H9 (cell line): ENCODE results near the gene PPP1R16B. TPM values are rescaled to one million over a fixed set of nuclear protein-coding genes. Genes with fewer than 3 reads are reported as not detected.

Experiments used
- DNase-seq: peaks from one replicate; pipeline ENCODE4 v3.0.0-alpha.2; 2017
- H2AFZ ChIP-seq: one replicate; pipeline ENCODE4 v1.6.1; 2013; ENCODE audit warnings: mild to moderate bottlenecking, low read length, control low read depth, moderate library complexity
- H2AK5ac ChIP-seq: 2 replicates; pipeline ENCODE4 v1.6.1; 2013; ENCODE audit warnings: low read length, control low read depth, mixed read lengths; ENCODE audit not compliant: insufficient read length
- H2BK120ac ChIP-seq: one replicate; pipeline ENCODE4 v1.6.1; 2013; ENCODE audit warnings: low read depth, mild to moderate bottlenecking, low read length, control low read depth, inconsistent platforms; ENCODE audit not compliant: poor library complexity, severe bottlenecking
- H2BK12ac ChIP-seq: 2 replicates; pipeline ENCODE4 v1.6.1; 2013; ENCODE audit warnings: low read length, control low read depth, mixed read lengths, low read depth; ENCODE audit not compliant: insufficient read length
- H2BK15ac ChIP-seq: 2 replicates; pipeline ENCODE4 v1.6.1; 2013; ENCODE audit warnings: low read depth, low read length, control low read depth
- H2BK20ac ChIP-seq: one replicate; pipeline ENCODE4 v1.6.1; 2013; ENCODE audit warnings: low read depth, mild to moderate bottlenecking, low read length, control low read depth, inconsistent platforms; ENCODE audit not compliant: poor library complexity, severe bottlenecking
- H2BK5ac ChIP-seq: 2 replicates; pipeline ENCODE4 v1.6.1; 2013; ENCODE audit warnings: low read length, control low read depth, mixed read lengths; ENCODE audit not compliant: insufficient read length
- H3K14ac ChIP-seq: 2 replicates; pipeline ENCODE4 v1.6.1; 2013; ENCODE audit warnings: low read length, control low read depth; ENCODE audit not compliant: insufficient read depth
- H3K18ac ChIP-seq: 2 replicates; pipeline ENCODE4 v1.6.1; 2013; ENCODE audit warnings: low read depth, mild to moderate bottlenecking, mixed read lengths, low read length, control low read depth; ENCODE audit not compliant: insufficient read length
- H3K23ac ChIP-seq: 2 replicates; pipeline ENCODE4 v1.6.1; 2013; ENCODE audit warnings: low read length, control low read depth, mixed read lengths, low read depth; ENCODE audit not compliant: insufficient read length
- H3K23me2 ChIP-seq: 2 replicates; pipeline ENCODE4 v1.6.1; 2013; ENCODE audit warnings: low read depth, mild to moderate bottlenecking, mixed read lengths, low read length, control low read depth; ENCODE audit not compliant: insufficient read length, poor library complexity, severe bottlenecking
- H3K27ac ChIP-seq: 2 replicates; pipeline ENCODE4 v1.5.1; 2013; ENCODE audit warnings: low read length, control low read depth, mixed read lengths, low read depth; ENCODE audit not compliant: insufficient read length
- H3K27me3 ChIP-seq: 2 replicates; pipeline ENCODE4 v1.6.1; 2013; ENCODE audit warnings: low read length, control low read depth, inconsistent platforms; ENCODE audit not compliant: insufficient read depth
- H3K4ac ChIP-seq: 2 replicates; pipeline ENCODE4 v1.6.1; 2013; ENCODE audit warnings: low read depth, mild to moderate bottlenecking, control low read depth, inconsistent platforms, low read length, moderate library complexity
- H3K4me1 ChIP-seq: 2 replicates; pipeline ENCODE4 v1.6.1; 2013; ENCODE audit warnings: low read length, control low read depth, inconsistent platforms; ENCODE audit not compliant: insufficient read depth
- H3K4me2 ChIP-seq: 2 replicates; pipeline ENCODE4 v1.6.1; 2013; ENCODE audit warnings: low read length, control low read depth, mixed read lengths; ENCODE audit not compliant: insufficient read length, insufficient read depth
- H3K56ac ChIP-seq: 2 replicates; pipeline ENCODE4 v1.6.1; 2013; ENCODE audit warnings: low read depth, mild to moderate bottlenecking, mixed read lengths, low read length, control low read depth; ENCODE audit not compliant: insufficient read length
- H3K79me1 ChIP-seq: 2 replicates; pipeline ENCODE4 v1.6.1; 2013; ENCODE audit warnings: low read depth, mild to moderate bottlenecking, moderate library complexity, low read length, control low read depth, inconsistent platforms; ENCODE audit not compliant: insufficient read depth, poor library complexity, severe bottlenecking
- H3K79me2 ChIP-seq: 2 replicates; pipeline ENCODE4 v1.6.1; 2013; ENCODE audit warnings: low read length, control low read depth, inconsistent platforms; ENCODE audit not compliant: insufficient read depth
- H3K9ac ChIP-seq: 2 replicates; pipeline ENCODE4 v1.6.1; 2013; ENCODE audit warnings: low read length, control low read depth, mixed read lengths; ENCODE audit not compliant: insufficient read length; ENCODE audit errors: extremely low read depth
- H3K9me3 ChIP-seq: one replicate; pipeline ENCODE4 v1.6.1; 2013; ENCODE audit warnings: low read depth, low read length, inconsistent platforms; ENCODE audit not compliant: control insufficient read depth
- H3T11ph ChIP-seq: one replicate; pipeline ENCODE4 v1.6.1; 2013; ENCODE audit warnings: mild to moderate bottlenecking, low read length, control low read depth, inconsistent platforms
- H4K20me1 ChIP-seq: one replicate; pipeline ENCODE4 v1.6.1; 2013; ENCODE audit not compliant: control insufficient read depth, insufficient read length, insufficient read depth
- H4K5ac ChIP-seq: 2 replicates; pipeline ENCODE4 v1.6.1; 2013; ENCODE audit warnings: low read depth, mild to moderate bottlenecking, mixed read lengths, low read length, control low read depth; ENCODE audit not compliant: insufficient read length
- H4K8ac ChIP-seq: replicated peaks from 2 replicates; pipeline ENCODE4 v1.6.1; 2013; ENCODE audit warnings: low read length, control low read depth, mixed read lengths, low read depth; ENCODE audit not compliant: insufficient read length
- H4K91ac ChIP-seq: 2 replicates; pipeline ENCODE4 v1.6.1; 2013; ENCODE audit warnings: low read depth, mild to moderate bottlenecking, moderate library complexity, mixed read lengths, low read length, control low read depth; ENCODE audit not compliant: insufficient read length
- H3K27ac Mint-ChIP-seq, 3 experiments: 2 replicates in 2 of 3; 3 replicates in 1 of 3; pipeline ENCODE4 v1.8.0; 2020 to 2021; ENCODE audit warnings: mixed read lengths in 3 of 3, mild to moderate bottlenecking in 1 of 3, moderate library complexity in 1 of 3
- H3K27me3 Mint-ChIP-seq: 2 replicates; pipeline ENCODE4 v1.8.0; 2021; ENCODE audit warnings: low read depth, mild to moderate bottlenecking, moderate library complexity, mixed read lengths
- H3K36me3 Mint-ChIP-seq, 3 experiments: 2 replicates in 2 of 3; 3 replicates in 1 of 3; pipeline ENCODE4 v1.8.0; 2020 to 2021; ENCODE audit warnings: low read depth in 3 of 3, mixed read lengths in 3 of 3; ENCODE audit not compliant: insufficient read depth in 1 of 3
- H3K4me1 Mint-ChIP-seq, 2 experiments: 2 replicates each; pipeline ENCODE4 v1.8.0; 2020; ENCODE audit warnings: mixed read lengths in 2 of 2
- H3K4me3 Mint-ChIP-seq, 2 experiments: 2 replicates in 1 of 2; 3 replicates in 1 of 2; pipeline ENCODE4 v1.8.0; 2020 to 2021; ENCODE audit warnings: mild to moderate bottlenecking in 2 of 2, mixed read lengths in 2 of 2, moderate library complexity in 1 of 2
- H3K9me3 Mint-ChIP-seq, 2 experiments: 2 replicates in 1 of 2; 3 replicates in 1 of 2; pipeline ENCODE4 v1.8.0; 2020; ENCODE audit warnings: mild to moderate bottlenecking in 2 of 2, mixed read lengths in 2 of 2, moderate library complexity in 1 of 2
- WGBS: extraction: QIAGEN DNeasy Blood & Tissue Kit; methylation state at CpG from one replicate; pipeline ENCODE4 v1.1.7; 2013; ENCODE audit warnings: missing lambda C conversion rate, low lambda C conversion rate, mixed read lengths; ENCODE audit not compliant: insufficient read length; ENCODE audit errors: extremely low coverage; 5-methylcytosine and 5-hydroxymethylcytosine counted together
- total RNA-seq: library from RNA; stranded (reverse); gene quantifications from 2 replicates; pipeline ENCODE4 v1.2.1, GENCODE V29; 2021
- TF ChIP-seq, protein P1 (sequence below): fragments of 200-600 bp; sonication (generic); conservative IDR thresholded peaks from 3 replicates; pipeline ENCODE4 v1.8.0; 2021; ENCODE audit warnings: antibody characterized with exemption, mild to moderate bottlenecking

PPP1R16B gene
- total RNA-seq, 1 experiment from 2014 or later, result 8.2 TPM

DNA sequence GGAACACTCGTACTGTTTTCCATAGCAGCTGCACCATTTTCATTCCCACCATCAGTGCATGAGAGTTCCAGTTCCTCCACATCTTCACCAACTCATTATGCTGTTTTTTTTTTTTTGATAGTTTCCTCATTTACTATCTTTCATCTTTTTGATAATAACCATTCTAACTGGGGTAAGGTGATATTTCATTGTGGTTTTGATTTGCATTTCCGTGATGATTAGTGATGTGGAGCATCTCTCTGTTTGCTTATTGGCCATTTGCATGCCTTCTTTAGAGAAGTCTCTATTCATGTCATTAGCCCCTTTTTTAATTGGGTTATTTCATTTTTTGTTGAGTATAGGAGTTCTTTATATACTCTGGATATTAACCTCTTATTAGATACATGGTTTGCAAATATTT, 31.3 kb upstream of the PPP1R16B start:
- Mint-ChIP-seq H3K27me3 (no peaks in the 10 kb centered on the region), H3K4me3 (no peak overlapping the region), H3K4me1 (peaks cover 4 to 5% of the 10 kb centered on the region in 2 experiments; a peak in 3 of 4 replicates), H3K9me3 (peaks cover 9 to 11% of the 10 kb centered on the region in 2 experiments), H3K27ac (no peak overlapping the region), H3K36me3 (peaks cover 29 to 57% (median 42%) of the 10 kb centered on the region in 3 experiments)
- no peak overlapping the region for H4K5ac ChIP-seq
- no peak overlapping the region for H3K4me2 ChIP-seq
- H3K9ac ChIP-seq, result no peak overlapping the region
- no peaks in the 10 kb centered on the region for H3K23me2 ChIP-seq
- H4K8ac ChIP-seq, result no peak overlapping the region
- H3T11ph ChIP-seq, result no peak overlapping the region
- no peaks in the 10 kb centered on the region for H4K20me1 ChIP-seq
- H2BK20ac ChIP-seq, result no peak overlapping the region
- WGBS, result no CpG with 5 or more reads among the region's 2 CpGs
- no peak overlapping the region for H3K18ac ChIP-seq
- H3K27me3 ChIP-seq, result no peaks in the 10 kb centered on the region
- H3K79me1 ChIP-seq, result no peaks in the 10 kb centered on the region
- H3K56ac ChIP-seq, result no peak overlapping the region
- no peaks in the 10 kb centered on the region; the same call in 1 of the 2 replicates for H3K79me2 ChIP-seq
- TF ChIP-seq, protein P1, sequence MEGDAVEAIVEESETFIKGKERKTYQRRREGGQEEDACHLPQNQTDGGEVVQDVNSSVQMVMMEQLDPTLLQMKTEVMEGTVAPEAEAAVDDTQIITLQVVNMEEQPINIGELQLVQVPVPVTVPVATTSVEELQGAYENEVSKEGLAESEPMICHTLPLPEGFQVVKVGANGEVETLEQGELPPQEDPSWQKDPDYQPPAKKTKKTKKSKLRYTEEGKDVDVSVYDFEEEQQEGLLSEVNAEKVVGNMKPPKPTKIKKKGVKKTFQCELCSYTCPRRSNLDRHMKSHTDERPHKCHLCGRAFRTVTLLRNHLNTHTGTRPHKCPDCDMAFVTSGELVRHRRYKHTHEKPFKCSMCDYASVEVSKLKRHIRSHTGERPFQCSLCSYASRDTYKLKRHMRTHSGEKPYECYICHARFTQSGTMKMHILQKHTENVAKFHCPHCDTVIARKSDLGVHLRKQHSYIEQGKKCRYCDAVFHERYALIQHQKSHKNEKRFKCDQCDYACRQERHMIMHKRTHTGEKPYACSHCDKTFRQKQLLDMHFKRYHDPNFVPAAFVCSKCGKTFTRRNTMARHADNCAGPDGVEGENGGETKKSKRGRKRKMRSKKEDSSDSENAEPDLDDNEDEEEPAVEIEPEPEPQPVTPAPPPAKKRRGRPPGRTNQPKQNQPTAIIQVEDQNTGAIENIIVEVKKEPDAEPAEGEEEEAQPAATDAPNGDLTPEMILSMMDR, result no peak
- no peak overlapping the region for H2AK5ac ChIP-seq
- peaks cover 4% of the 10 kb centered on the region; the same call in 1 of the 2 replicates for H3K4me1 ChIP-seq
- H4K91ac ChIP-seq, result no peak overlapping the region
- H3K23ac ChIP-seq, result no peak overlapping the region
- H3K4ac ChIP-seq, result no peak overlapping the region
- DNase-seq, result no peak
- no peak overlapping the region for H2BK12ac ChIP-seq
- no peak overlapping the region for H2BK15ac ChIP-seq
- no peak overlapping the region for H3K14ac ChIP-seq
- no peak overlapping the region for H2BK5ac ChIP-seq
- H3K27ac ChIP-seq, result no peak overlapping the region
- no peaks in the 10 kb centered on the region for H3K9me3 ChIP-seq
- H2BK120ac ChIP-seq, result no peak overlapping the region
- H2AFZ ChIP-seq, result no peak overlapping the region
